ENCODE data around the gene KRT1.
"Not testable (repeated sequence)": the region's sequence is repeated elsewhere in the genome, so short reads cannot be mapped to it uniquely, and the experiment has no call there.

The KRT1 gene

GRCh38 chr12:52681526-52682380 is 1.5 kb upstream of the KRT1 start:
- DNase-seq, result no peak

- no peak for DNase-seq
Measured at GRCh38 chr12:52679875-52680274, 332 bp downstream of the KRT1 start.

- no peak for DNase-seq
Measured at GRCh38 chr12:52677671-52678070, 2.5 kb downstream of the KRT1 start.

GRCh38 chr12:52677126-52677525 is 3.1 kb downstream of the KRT1 start:
- no peak for DNase-seq

GRCh38 chr12:52676163-52676562 is 4.0 kb downstream of the KRT1 start:
- DNase-seq, result no peak

GRCh38 chr12:52675301-52675701 is 4.9 kb downstream of the KRT1 start:
- DNase-seq, result no peak

GRCh38 chr12:52674433-52674775 is 5.8 kb downstream of the KRT1 start:
- no peak for DNase-seq

- no peak for DNase-seq
Measured at GRCh38 chr12:52673713-52674432, 6.3 kb downstream of the KRT1 start.

- DNase-seq, result no peak
Measured at GRCh38 chr12:52673217-52673616, 7.0 kb downstream of the KRT1 start.

- DNase-seq, result no peak
Measured at GRCh38 chr12:52672321-52672933, 7.8 kb downstream of the KRT1 start.

GRCh38 chr12:52670961-52671360 is 9.2 kb downstream of the KRT1 start:
- no peak for DNase-seq

- no peak for DNase-seq
Measured at GRCh38 chr12:52670506-52670905, 9.7 kb downstream of the KRT1 start.

GRCh38 chr12:52669941-52670340 is 10.3 kb downstream of the KRT1 start:
- DNase-seq, result not testable (repeated sequence)

GRCh38 chr12:52669426-52669825 is 10.8 kb downstream of the KRT1 start:
- no peak for DNase-seq

GRCh38 chr12:52667931-52668330 is 12.3 kb downstream of the KRT1 start:
- DNase-seq, result no peak

- DNase-seq, result no peak
Measured at GRCh38 chr12:52667509-52667908, 12.7 kb downstream of the KRT1 start.

- DNase-seq, result no peak
Measured at GRCh38 chr12:52666471-52666870, 13.7 kb downstream of the KRT1 start.

- no peak for DNase-seq
Measured at GRCh38 chr12:52663420-52663819, 16.8 kb downstream of the KRT1 start.

GRCh38 chr12:52662918-52663229 is 17.3 kb downstream of the KRT1 start:
- no peak for DNase-seq

GRCh38 chr12:52662093-52662917 is 17.9 kb downstream of the KRT1 start:
- DNase-seq, result no peak

- no peak for DNase-seq
Measured at GRCh38 chr12:52661668-52662067, 18.5 kb downstream of the KRT1 start.

- no peak for DNase-seq
Measured at GRCh38 chr12:52660934-52661499, 19.2 kb downstream of the KRT1 start.

- no peak for DNase-seq
Measured at GRCh38 chr12:52659951-52660350, 20.3 kb downstream of the KRT1 start.

All from T-helper 9 cell (primary cell).